SKM-1 (cell line): Measurements from ENCODE around the gene MRPL27.
"Not testable (repeated sequence)": the region's sequence is repeated elsewhere in the genome, so short reads cannot be mapped to it uniquely, and the experiment has no call there.

Experiments used
- DNase-seq: peaks from one replicate; lab custom pipeline; 2025; ENCODE audit not compliant: unreplicated experiment; lab: John Stamatoyannopoulos, UW

Gene MRPL27

GRCh38 chr17:50372758-50373556, at the start of gene MRPL27, which contains the start of gene EME1:
Gene MRPL27 (minus strand): TSS chr17:50373184. CDS start chr17:50373170, 14 bp downstream.
Gene EME1 (plus strand): TSS chr17:50373229. CDS start chr17:50375209, 1,980 bp downstream.
- DNase-seq, result peak; percentile 92

- no peak for DNase-seq
Measured at GRCh38 chr17:50422738-50423137, 49.8 kb upstream of the MRPL27 start.

- no peak for DNase-seq
Measured at GRCh38 chr17:50421308-50422051, 48.5 kb upstream of the MRPL27 start.

- no peak for DNase-seq
Measured at GRCh38 chr17:50420419-50421112, 47.6 kb upstream of the MRPL27 start.

GRCh38 chr17:50419577-50419976, 46.6 kb upstream of the MRPL27 start:
- DNase-seq, result not testable (repeated sequence)

GRCh38 chr17:50414808-50415207, 41.8 kb upstream of the MRPL27 start:
- DNase-seq, result no peak

GRCh38 chr17:50412188-50412732, 39.3 kb upstream of the MRPL27 start:
- no peak for DNase-seq

GRCh38 chr17:50407921-50408320, 34.9 kb upstream of the MRPL27 start:
- DNase-seq, result no peak

- DNase-seq, result no peak
Measured at GRCh38 chr17:50406578-50406977, 33.6 kb upstream of the MRPL27 start.

GRCh38 chr17:50405351-50405750, 32.4 kb upstream of the MRPL27 start:
- not testable (repeated sequence) for DNase-seq

- DNase-seq, result not testable (repeated sequence)
Measured at GRCh38 chr17:50399591-50399990, 26.6 kb upstream of the MRPL27 start.

- DNase-seq, result not testable (repeated sequence)
Measured at GRCh38 chr17:50398672-50399071, 25.7 kb upstream of the MRPL27 start.

GRCh38 chr17:50397919-50398285, 24.9 kb upstream of the MRPL27 start:
- DNase-seq, result no peak

- peak; percentile 44 for DNase-seq
Measured at GRCh38 chr17:50397111-50397918, 24.3 kb upstream of the MRPL27 start, which contains the start of gene LRRC59. Gene LRRC59 (minus strand): TSS chr17:50397523. CDS start chr17:50397317, 206 bp downstream.

GRCh38 chr17:50396261-50397110, 23.5 kb upstream of the MRPL27 start:
- peak; percentile 31 for DNase-seq

- no peak for DNase-seq
Measured at GRCh38 chr17:50394711-50395110, 21.7 kb upstream of the MRPL27 start.

- DNase-seq, result no peak
Measured at GRCh38 chr17:50393700-50394099, 20.7 kb upstream of the MRPL27 start.

- no peak for DNase-seq
Measured at GRCh38 chr17:50392621-50393020, 19.6 kb upstream of the MRPL27 start.

- DNase-seq, result no peak
Measured at GRCh38 chr17:50389534-50389933, 16.6 kb upstream of the MRPL27 start.
